Measurements from ENCODE around the gene KRTAP12-2.
"Not testable (repeated sequence)": the region's sequence is repeated elsewhere in the genome, so short reads cannot be mapped to it uniquely, and the experiment has no call there.

Gene KRTAP12-2

DNA sequence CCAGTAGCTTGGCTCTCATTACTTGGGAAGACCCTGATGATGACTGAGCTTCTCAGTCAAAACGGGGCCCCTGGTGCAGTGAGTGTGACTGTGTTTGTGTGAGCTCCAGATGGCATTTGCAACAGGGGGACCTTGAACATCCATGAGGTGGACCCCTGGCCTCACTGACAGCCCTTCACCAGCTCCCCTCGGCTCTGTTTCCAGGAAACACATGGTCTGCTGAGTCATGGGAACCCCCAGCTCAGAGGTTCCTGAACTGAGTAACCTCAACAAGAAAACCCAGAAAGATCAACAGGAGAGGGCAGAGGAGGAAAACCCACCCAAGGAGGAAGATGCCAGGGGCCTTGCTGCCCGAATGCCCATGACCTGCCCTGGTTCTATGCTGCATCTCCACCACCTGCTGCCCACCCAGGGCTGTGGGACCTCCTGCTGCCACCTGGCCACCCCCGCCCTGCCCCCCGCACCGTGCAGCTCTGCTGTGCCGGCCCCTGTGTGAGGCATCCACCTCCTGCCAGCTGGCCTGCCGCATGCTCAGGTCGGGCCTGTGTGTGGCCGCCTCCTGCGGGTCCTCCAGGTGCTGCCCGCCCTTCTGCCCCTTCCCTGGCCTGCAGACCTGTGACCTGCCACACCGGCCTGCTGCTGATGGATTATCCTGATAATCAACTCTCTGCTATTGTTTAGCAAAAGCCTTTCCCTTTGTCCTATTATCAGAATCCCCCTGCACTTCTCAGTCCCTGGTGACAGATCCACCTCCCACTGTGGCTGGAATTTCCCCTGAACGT lies 19.5 kb upstream of the KRTAP12-2 start:
- DNase-seq (ENCODE audit: insufficient read length, low spot score) (no peak), FAIRE-seq (no peak)

DNA sequence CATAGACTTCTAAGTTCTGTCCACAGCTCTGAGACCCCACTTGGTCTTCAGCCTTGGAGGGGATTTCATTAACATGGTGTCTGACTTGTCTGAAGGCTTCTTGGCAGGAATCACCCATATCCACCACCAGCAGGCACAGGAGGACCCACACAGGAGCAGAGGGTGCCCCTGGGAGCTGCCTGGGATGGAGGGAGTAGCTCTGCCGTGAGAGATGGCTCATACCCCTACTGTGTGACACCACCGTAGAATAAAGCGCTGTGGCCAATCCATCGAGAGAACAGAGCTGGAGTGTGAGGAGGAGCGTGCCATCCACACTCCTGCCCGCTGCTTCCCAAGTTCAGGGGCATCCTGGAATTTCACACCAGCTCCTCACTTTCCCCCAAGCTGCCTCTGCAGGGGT lies 18.3 kb upstream of the KRTAP12-2 start:
- not testable (repeated sequence) for FAIRE-seq; DNase-seq (ENCODE audit: insufficient read length, low spot score)

DNA sequence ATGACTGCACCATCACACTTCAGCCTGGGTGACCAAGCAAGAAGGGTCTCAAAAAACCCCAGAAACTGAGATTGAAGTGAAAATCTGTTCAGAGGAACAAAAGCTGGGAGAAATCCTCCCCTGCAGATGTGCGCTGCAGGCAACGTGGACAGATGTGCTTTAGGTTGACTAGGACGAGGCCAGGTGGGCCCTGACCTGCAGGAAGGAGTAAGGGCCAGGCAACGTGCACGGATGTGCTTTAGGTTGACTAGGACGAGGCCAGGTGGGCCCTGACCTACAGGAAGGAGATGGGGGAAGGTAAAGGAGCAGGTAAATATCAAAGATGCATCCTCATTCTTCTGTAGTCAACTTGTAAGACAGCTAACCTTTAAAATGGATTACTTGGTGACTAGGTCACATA lies 17.8 kb upstream of the KRTAP12-2 start:
- no peak for DNase-seq (ENCODE audit: insufficient read length, low spot score)
- FAIRE-seq = no peak

- FAIRE-seq (no peak), DNase-seq (ENCODE audit: insufficient read length, low spot score) (no peak)
These were observed 17.4 kb upstream of the KRTAP12-2 start for GRCh38 chr21:44684077-44684476.

DNA sequence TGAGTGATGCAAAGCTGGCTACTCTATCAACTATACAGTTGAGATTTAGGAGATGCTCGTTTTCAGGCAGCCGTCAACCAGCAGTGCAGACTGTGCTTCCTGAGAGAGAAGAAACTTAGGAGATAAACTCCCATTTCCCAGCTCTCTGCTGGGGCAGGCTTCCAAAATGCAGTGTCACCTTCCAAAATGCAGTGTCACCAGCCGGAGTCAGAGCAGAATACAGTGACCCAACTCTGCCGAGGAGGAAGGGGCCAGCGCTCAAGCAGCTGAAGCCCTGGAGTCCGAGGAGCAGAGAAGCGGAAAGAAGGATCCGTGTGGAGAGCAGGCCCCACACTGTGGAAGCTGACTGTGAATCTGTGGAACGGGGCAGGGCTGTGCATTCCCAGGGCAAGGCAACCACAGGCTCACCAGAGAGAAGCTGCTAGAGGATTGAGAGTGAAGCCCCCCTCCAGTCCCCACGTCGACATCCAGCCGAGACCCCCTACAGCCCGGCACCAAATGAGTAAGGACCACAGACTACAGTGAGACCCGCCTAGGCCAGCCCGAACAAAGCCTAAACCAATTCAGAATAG lies 15.9 kb upstream of the KRTAP12-2 start:
- FAIRE-seq (no peak), DNase-seq (ENCODE audit: insufficient read length, low spot score) (no peak)

DNA sequence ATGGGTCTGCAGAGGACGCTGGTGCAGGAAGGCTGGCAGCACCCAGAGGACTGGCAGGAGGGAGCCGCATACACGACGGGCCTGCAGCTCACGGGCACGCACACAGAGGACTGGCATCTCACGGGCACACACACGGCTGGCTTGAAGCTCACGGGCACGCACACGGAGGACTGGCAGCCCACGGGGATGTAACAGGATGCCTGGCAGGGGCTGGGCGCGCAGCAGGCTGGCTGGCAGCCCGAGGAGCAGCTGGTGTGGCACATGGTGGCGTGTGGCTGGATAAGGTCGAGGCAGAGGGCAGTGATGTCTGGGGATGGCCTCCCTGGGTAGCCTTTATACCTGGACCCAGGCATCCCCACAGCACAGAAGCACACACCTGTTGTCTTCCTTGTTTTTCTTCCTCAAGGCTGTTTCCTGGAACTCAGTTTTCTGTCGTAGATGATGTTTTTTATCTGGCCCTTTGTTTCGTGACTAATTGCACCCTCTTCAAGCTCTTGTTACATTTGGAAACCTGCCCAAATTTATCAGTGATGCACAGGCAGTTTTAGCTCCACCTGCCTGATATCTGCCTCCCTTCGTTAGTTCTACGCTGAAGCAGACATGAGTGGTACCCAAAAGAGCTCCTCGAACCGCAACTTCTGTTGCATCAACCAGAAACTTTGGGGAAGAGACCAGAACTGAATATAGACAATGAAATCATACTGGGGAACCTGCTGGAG lies 15.3 kb upstream of the KRTAP12-2 start, which contains the start of gene KRTAP12-1:
TSS of gene KRTAP12-1 (minus strand) at position 303 of the 719 bp plus-strand sequence. CDS start at position 263, 40 bp downstream.
- FAIRE-seq = no peak

GRCh38 chr21:44681152-44681551 lies 14.4 kb upstream of the KRTAP12-2 start:
- FAIRE-seq = no peak
- DNase-seq (ENCODE audit: insufficient read length, low spot score) = no peak

More for the DNA sequence above, 15.3 kb upstream of the KRTAP12-2 start, which contains the start of gene KRTAP12-1:
- DNase-seq (ENCODE audit: insufficient read length, low spot score) = no peak

GRCh38 chr21:44677881-44678280 lies 11.2 kb upstream of the KRTAP12-2 start:
- FAIRE-seq = no peak

GRCh38 chr21:44671911-44672310 lies 5.2 kb upstream of the KRTAP12-2 start:
- FAIRE-seq = no peak

More at GRCh38 chr21:44677881-44678280, 11.2 kb upstream of the KRTAP12-2 start:
- no peak for DNase-seq (ENCODE audit: insufficient read length, low spot score)

GRCh38 chr21:44670642-44671432 lies 4.1 kb upstream of the KRTAP12-2 start:
- no peak for DNase-seq (ENCODE audit: insufficient read length, low spot score)
- no peak for FAIRE-seq

More at GRCh38 chr21:44671911-44672310, 5.2 kb upstream of the KRTAP12-2 start:
- no peak for DNase-seq (ENCODE audit: insufficient read length, low spot score)

DNA sequence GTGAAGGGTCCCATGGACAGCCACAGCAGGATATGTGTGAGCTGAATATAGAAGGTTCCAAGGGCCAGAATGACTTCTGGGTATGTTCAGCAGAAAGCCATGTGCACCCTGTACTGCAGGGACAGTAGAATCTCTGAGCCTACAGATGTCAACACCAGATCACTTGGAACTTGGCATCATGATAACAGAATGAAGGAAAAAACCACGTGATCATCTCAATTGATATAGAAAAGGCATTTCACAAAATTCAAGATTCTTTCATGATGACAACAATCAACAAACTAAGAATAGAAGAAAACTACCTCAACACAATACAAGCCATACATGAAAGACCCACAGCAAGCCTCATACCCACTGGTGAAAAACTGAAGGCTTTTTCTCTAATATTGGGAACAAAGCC lies 885 bp upstream of the KRTAP12-2 start:
- DNase-seq (ENCODE audit: insufficient read length, low spot score) (no peak), FAIRE-seq (no peak)

- no peak for FAIRE-seq
These were observed 2.0 kb downstream of the KRTAP12-2 start for GRCh38 chr21:44664691-44665090.

DNA sequence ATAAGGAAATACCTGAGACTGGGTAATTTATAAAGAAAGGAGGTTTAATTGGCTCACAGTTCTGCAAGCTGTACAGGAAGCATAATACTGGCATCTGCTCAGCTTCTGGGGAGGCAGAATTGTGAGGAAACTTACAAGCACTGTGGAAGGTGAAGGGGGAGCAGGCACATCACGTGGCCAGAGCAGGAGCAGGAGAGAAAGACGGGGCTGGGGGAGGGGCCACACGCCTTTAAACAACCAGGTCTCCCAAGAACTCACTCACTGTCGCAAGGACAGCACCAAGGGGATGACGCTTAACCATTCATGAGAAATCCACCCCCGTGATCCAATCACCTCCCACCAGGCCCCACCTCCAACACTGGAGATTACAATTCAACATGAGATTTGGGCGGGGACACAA lies 5.2 kb downstream of the KRTAP12-2 start:
- FAIRE-seq; DNase-seq (ENCODE audit: insufficient read length, low spot score): not testable (repeated sequence)

More at GRCh38 chr21:44664691-44665090, 2.0 kb downstream of the KRTAP12-2 start:
- no peak for DNase-seq (ENCODE audit: insufficient read length, low spot score)

DNA sequence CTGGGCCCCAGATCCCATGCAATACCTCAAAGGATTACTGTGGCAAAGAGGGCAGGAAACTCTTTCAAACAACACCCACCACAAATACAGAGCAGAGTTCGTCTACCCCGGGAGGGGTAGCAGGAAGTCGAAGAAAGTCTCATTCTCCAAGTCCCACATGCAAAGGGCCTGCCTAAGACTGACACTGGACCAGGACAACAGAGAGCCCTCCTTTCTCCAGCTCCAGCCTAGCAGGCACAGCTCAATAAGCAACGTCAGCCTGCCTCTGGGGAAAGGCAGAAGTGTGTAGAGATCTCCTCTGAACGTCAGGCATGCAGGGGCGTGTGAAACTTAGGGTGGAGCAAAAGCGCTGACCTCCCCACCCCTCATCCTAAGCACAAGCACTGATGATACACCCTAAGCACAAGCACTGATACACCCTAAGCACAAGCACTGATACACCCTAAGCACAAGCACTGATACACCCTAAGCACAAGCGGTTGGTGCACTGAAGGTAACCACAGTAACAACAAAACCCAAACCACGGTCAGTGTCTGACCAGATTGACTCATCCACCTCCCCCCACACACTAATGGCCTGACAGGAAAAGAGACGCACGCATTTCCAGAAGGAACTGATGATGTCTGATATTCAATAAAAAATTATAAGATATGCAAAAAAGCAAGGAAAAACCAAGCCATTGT lies 7.7 kb downstream of the KRTAP12-2 start:
- no peak for FAIRE-seq
- DNase-seq (ENCODE audit: insufficient read length, low spot score) = no peak

DNA sequence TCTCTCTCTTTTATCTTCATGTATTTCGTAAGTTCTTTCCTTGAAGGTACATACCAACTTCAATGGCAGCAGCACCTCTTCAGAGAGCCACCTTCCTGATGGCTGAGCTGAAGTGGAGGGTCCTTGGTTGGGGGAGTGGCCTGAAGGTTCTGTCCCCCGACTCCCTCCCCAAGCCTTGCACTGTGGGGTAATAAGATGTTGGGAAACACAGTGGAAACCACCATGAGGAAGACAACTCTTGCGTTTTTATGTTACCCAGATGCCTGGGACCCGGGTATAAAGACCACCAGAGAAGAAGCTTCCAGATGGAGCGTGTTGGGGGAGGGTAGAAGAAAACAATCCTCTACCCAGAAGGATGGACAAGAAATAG lies 8.2 kb downstream of the KRTAP12-2 start:
- no peak for DNase-seq (ENCODE audit: insufficient read length, low spot score)
- no peak for FAIRE-seq

- no peak for FAIRE-seq
- DNase-seq (ENCODE audit: insufficient read length, low spot score) = no peak
These were observed 8.8 kb downstream of the KRTAP12-2 start, which contains the start of gene KRTAP12-3 for GRCh38 chr21:44657635-44658540. TSS of gene KRTAP12-3 (plus strand) at chr21:44657932. CDS start at chr21:44657980, 48 bp downstream.

GRCh38 chr21:44656868-44657267 lies 9.9 kb downstream of the KRTAP12-2 start:
- no peak for DNase-seq (ENCODE audit: insufficient read length, low spot score)
- FAIRE-seq = no peak

DNA sequence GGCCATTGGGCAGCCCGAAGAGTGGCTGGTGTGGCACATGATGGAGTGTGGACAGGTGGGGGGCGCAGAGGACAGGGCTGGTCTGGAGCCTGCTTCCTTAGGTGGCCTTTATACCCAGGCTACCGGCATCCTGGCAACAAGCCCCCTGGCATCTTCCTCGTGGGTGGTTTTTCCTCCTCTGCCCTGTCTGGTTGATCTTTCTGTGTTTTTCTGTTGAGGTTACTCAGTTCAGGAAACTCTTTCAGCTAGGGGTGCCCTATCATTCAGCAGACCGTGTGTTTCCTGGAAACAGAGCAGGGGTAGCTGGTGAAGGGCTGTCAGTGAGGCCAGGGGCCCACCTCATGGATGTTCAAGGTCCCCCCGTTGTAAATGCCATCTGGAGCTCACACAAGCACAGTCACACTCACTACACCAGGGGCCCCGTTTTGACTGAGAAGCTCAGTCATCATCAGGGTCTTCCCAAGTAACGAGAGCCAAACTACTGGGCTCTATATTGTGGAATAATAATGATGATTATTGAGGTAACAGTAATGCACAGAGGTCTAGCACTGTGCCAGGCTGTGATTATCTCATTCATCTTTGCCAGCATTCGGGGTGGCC lies 12.1 kb downstream of the KRTAP12-2 start, which contains the start of gene KRTAP12-4:
TSS of gene KRTAP12-4 (minus strand) at position 84 of the 600 bp plus-strand sequence. CDS start at position 39, 45 bp downstream.
- DNase-seq (ENCODE audit: insufficient read length, low spot score) (no peak), FAIRE-seq (no peak)
